Measurements from ENCODE around the gene FAH. TPM values are rescaled to one million over a fixed set of nuclear protein-coding genes. Genes with fewer than 3 reads are reported as not detected.

FAH gene
- total and polyA plus RNA-seq, 9 of the 15 experiments (the other 6 are each of a cell fraction or from before 2014, with no cell fraction given): 66.8 to 310 (median 103) TPM

- TF ChIP-seq, protein P1, sequence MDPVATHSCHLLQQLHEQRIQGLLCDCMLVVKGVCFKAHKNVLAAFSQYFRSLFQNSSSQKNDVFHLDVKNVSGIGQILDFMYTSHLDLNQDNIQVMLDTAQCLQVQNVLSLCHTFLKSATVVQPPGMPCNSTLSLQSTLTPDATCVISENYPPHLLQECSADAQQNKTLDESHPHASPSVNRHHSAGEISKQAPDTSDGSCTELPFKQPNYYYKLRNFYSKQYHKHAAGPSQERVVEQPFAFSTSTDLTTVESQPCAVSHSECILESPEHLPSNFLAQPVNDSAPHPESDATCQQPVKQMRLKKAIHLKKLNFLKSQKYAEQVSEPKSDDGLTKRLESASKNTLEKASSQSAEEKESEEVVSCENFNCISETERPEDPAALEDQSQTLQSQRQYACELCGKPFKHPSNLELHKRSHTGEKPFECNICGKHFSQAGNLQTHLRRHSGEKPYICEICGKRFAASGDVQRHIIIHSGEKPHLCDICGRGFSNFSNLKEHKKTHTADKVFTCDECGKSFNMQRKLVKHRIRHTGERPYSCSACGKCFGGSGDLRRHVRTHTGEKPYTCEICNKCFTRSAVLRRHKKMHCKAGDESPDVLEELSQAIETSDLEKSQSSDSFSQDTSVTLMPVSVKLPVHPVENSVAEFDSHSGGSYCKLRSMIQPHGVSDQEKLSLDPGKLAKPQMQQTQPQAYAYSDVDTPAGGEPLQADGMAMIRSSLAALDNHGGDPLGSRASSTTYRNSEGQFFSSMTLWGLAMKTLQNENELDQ (CRISPR knock-in tag; IDR thresholded peaks at IDR 0.05; ENCODE audit: borderline replicate concordance): no peak
- TF ChIP-seq NELFE (IDR thresholded peaks at IDR 0.05; ENCODE audit: insufficient read depth, insufficient read length) (no peak), PYGO2 (tag; IDR thresholded peaks at IDR 0.05) (peak; percentile 49; the same call in 1 of the 2 replicates), ZNF232 (CRISPR knock-in tag; IDR thresholded peaks at IDR 0.05) (no peak), PTRF (tag; IDR thresholded peaks at IDR 0.05) (no peak), ZFPM2 (CRISPR knock-in tag; IDR thresholded peaks at IDR 0.05) (no peak), NR1H2 (CRISPR knock-in tag; IDR thresholded peaks at IDR 0.05) (no peak), ZNF668 (CRISPR knock-in tag; IDR thresholded peaks at IDR 0.05) (peak; percentile 64), KAT2B (IDR thresholded peaks at IDR 0.05; ENCODE audit: low read depth, low read length) (no peak), CREM (IDR thresholded peaks at IDR 0.05; ENCODE audit: low read depth) (no peak), HDAC1 (IDR thresholded peaks at IDR 0.05) (peak in 1 of 2 experiments; percentile 73; a peak in 2 of 4 replicates), BRF1 (IDR thresholded peaks at IDR 0.05; ENCODE audit: borderline replicate concordance, extremely low read depth, insufficient read length) (no peak), ZNF449 (CRISPR knock-in tag; IDR thresholded peaks at IDR 0.05) (peak; percentile 74), MTF1 (CRISPR knock-in tag; IDR thresholded peaks at IDR 0.05; ENCODE audit: borderline replicate concordance) (no peak), ZNF253 (CRISPR knock-in tag; conservative IDR thresholded peaks at IDR 0.05) (no peak), MNT (conservative IDR thresholded peaks at IDR 0.05) (peak; percentile 89 to 96), JUNB (CRISPR knock-in tag; conservative IDR thresholded peaks at IDR 0.05) (no peak; the same call in 1 of the 2 replicates), HNRNPLL (IDR thresholded peaks at IDR 0.05; ENCODE audit: low read depth, low read length, poor library complexity, severe bottlenecking) (no peak), ARHGAP35 (IDR thresholded peaks at IDR 0.05; ENCODE audit: partially characterized antibody) (no peak), GABPA (tag; conservative IDR thresholded peaks at IDR 0.05; ENCODE audit: low read depth) (peak; percentile 68), CC2D1A (IDR thresholded peaks at IDR 0.05) (no peak)
- TF ChIP-seq, protein P2, sequence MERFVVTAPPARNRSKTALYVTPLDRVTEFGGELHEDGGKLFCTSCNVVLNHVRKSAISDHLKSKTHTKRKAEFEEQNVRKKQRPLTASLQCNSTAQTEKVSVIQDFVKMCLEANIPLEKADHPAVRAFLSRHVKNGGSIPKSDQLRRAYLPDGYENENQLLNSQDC (CRISPR knock-in tag; IDR thresholded peaks at IDR 0.05): no peak
- TF ChIP-seq, protein P3, sequence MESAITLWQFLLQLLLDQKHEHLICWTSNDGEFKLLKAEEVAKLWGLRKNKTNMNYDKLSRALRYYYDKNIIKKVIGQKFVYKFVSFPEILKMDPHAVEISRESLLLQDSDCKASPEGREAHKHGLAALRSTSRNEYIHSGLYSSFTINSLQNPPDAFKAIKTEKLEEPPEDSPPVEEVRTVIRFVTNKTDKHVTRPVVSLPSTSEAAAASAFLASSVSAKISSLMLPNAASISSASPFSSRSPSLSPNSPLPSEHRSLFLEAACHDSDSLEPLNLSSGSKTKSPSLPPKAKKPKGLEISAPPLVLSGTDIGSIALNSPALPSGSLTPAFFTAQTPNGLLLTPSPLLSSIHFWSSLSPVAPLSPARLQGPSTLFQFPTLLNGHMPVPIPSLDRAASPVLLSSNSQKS (CRISPR knock-in tag; IDR thresholded peaks at IDR 0.05): no peak
These were observed 7.9 kb downstream of the FAH start (continued) for GRCh38 chr15:80160570-80161156.

Data from K562 (cell line).